Measurements from ENCODE around the gene RMDN3.

RMDN3 gene

GRCh38 chr15:40747685-40748631 lies 7.1 kb downstream of the RMDN3 start:
- DNase-seq (ENCODE audit: low read depth): no peak

DNA sequence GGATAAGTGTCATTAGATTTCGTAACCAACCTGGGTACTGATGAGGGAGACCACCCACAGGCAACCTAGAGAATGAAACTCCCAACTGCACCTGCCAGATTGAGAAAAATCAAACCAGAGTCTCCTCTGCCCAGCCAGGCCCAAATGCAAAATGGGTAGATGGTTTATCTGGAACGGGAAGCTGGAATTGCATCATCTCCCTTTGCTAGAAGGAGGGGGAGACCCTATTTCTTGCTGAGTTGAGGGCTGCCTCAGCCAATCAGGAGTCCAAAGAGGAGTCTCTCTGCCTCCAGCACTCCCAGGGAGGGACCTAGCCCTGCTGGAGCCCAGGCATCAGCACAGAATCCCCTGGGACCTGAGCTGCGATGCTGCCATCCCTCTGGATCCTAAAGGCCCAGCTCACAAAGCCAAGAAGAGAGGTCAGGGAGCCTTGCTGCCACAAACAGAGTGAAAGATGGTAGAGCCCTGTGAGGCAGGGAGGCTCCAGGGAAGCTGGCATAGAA lies 8.1 kb downstream of the RMDN3 start:
- DNase-seq (ENCODE audit: low read depth): peak; percentile 71

- no peak for DNase-seq (ENCODE audit: low read depth)
These were observed 10.3 kb downstream of the RMDN3 start for GRCh38 chr15:40744815-40745152.

- DNase-seq (ENCODE audit: low read depth): peak; percentile 49
These were observed 10.9 kb downstream of the RMDN3 start for GRCh38 chr15:40743921-40744814.

- DNase-seq (ENCODE audit: low read depth): no peak
These were observed 11.6 kb downstream of the RMDN3 start for GRCh38 chr15:40743485-40743901.

- no peak for DNase-seq (ENCODE audit: low read depth)
These were observed 15.2 kb downstream of the RMDN3 start for GRCh38 chr15:40739854-40740253.

DNA sequence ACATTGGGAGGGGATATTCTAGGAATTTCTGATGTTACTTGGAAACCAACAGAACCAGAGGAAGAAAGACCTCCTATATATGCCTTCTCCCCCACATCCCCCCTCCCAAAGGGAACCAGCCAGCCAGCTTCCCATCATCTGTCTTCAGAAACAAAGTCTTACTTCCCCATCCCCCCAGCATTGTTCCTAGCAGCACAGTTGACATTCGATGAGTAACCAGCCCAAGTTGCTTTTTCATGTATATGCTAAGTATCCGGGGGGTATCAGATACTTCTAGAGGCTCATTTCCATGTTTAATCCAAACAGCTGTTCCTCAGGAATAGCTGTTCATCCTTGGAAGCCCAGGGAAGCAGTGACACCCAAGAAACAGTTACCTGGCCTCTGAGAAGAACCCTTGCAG lies 16.0 kb downstream of the RMDN3 start:
- DNase-seq (ENCODE audit: low read depth): no peak

DNA sequence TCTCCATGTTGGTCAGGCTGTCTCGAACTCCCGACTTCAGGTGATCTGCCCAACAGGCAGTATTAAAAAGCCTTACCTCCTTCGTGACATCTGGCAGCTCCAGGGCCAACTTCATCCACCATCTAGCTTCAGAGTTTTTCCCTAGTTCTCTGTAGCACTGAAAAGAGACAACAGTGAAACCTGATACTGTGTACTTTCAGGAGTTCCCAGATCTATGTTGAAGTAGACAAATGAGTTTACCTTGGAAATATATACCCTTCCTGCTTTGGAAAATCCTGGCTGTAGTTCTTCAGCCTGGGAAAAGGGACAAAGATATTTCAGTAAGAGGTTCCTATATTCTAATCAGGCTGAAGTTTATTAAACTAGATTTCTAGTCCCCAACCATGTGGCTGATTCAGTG lies 18.0 kb downstream of the RMDN3 start:
- no peak for DNase-seq (ENCODE audit: low read depth)

GRCh38 chr15:40736575-40736974 lies 18.5 kb downstream of the RMDN3 start:
- DNase-seq (ENCODE audit: low read depth): no peak

- DNase-seq (ENCODE audit: low read depth): no peak
These were observed 24.0 kb downstream of the RMDN3 start for GRCh38 chr15:40731034-40731433.

DNA sequence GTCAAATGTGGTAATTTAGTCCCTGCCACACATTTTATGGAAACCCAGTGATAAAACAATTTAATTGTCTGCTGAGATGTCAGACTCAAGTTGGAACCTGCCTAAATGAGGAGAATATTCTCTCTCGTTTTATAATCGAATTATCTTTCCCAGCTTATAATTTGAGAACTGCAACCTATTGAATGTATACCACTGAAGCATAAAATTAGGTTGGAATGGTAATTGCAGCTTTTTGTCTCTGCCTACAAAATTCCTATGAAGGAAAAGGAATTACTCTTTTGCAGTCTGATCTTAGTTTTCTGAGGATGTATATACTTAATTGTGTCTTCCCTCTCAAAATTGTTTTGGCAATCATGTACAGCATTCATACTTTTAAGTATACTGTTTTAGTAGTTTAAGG lies 31.1 kb downstream of the RMDN3 start:
- DNase-seq (ENCODE audit: low read depth): no peak

GRCh38 chr15:40722934-40723333 lies 32.1 kb downstream of the RMDN3 start:
- no peak for DNase-seq (ENCODE audit: low read depth)

DNA sequence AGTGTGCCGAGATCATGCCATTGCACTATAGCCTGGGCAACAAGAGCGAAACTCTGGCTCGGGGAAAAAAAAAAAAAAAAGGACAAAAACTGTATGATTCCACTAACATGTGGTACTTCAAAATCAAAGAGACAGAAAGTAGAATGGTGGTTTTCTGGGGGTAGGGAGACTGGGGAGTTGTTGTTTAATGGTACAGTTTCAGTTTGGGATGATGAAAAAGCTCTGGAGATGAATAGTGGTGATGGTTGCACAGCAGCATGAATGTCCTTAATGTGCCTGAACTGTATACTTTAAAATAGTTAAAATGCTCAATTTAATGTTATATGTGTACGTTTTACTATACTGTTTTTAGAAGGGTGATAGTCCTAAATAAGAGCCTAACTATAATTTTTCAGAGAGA lies 32.7 kb downstream of the RMDN3 start:
- no peak for DNase-seq (ENCODE audit: low read depth)

DNA sequence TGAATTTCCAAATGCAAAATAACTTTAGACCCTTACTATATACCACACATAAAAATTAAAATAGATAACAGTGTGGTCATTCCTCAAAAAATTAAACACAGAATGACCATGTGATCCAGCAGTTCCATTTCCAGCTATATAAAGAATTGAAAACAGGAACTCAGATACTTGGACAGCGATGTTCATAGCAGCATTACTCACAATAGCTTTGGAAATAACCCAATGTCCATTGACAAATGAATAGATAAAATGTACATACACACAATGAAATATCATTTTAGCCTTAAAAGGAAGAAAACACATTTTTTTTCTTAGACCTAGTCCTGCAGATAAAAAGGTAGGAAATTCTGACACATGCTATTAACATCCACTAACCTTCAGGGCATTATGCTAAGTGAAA lies 33.4 kb downstream of the RMDN3 start:
- DNase-seq (ENCODE audit: low read depth): no peak

DNA sequence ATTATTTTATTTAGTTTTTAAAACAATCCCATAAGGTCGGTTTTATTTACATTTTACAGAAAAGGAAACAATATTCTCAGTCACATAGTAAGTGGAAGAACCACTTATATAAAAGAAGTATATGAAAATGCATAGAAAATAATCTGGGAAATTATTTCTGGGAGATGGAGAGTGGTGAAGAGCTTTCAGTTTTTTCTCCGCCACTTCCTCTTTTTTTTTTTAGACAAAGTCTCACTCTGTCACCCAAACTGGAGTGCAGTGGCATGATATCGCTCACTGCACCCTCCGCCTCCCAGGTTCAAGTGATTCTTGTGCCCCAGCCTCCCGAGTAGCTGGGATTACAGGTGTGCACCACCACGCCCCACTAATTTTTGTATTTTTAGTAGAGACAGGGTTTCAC lies 38.9 kb downstream of the RMDN3 start:
- DNase-seq (ENCODE audit: low read depth): no peak

GRCh38 chr15:40714144-40714543 lies 40.9 kb downstream of the RMDN3 start:
- no peak for DNase-seq (ENCODE audit: low read depth)

GRCh38 chr15:40706121-40706520 lies 48.9 kb downstream of the RMDN3 start:
- no peak for DNase-seq (ENCODE audit: low read depth)

DNA sequence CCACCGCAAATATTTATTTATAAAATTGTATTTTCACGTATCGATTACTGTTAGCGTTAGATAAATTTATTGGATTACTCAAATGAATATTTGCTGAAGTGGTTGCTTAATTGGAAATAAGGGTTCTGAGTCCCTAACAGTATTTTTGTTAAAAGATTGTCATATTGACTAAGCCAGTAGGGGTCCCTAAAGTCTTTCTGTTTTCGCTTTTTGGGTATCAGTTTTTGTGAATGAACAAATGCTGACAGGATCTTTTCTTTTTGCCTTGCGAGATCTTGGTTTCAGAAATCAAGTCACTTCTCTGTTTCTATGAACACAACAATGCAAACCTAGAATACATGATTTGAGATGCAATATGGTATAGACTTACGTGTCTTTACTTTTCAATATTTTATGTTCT lies 53.0 kb downstream of the RMDN3 start:
- DNase-seq (ENCODE audit: low read depth): no peak

GRCh38 chr15:40697916-40698315 lies 57.1 kb downstream of the RMDN3 start:
- no peak for DNase-seq (ENCODE audit: low read depth)

DNA sequence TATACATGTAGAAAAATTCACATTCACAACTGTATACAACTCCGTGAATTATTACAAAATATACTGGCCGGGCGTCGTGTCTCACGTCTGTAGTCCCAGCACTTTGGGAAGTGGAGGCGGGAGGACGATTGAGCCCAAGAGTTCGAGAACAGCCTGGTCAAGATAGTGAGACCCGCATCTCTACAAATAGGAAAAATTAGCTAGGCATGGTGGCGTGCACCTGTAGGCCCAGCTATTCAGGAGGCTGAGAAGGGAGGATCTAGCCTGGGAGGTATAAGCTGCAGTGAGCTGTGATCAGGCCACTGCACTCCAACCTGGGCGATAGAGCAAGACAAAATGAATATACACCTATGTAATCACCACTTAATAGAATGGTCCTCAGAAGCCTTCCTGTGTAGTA lies 58.8 kb downstream of the RMDN3 start:
- no peak for DNase-seq (ENCODE audit: low read depth)

- no peak for DNase-seq (ENCODE audit: low read depth)
These were observed 59.6 kb downstream of the RMDN3 start for GRCh38 chr15:40695469-40695890.

GRCh38 chr15:40694688-40695468 lies 60.2 kb downstream of the RMDN3 start, which contains the start of gene RAD51:
TSS of gene RAD51 (plus strand) at chr15:40695174. CDS start at chr15:40698759, 3,585 bp downstream.
- DNase-seq (ENCODE audit: low read depth): peak; percentile 87

Data from fibroblast of the conjunctiva (primary cell).